Cardiac septum (tissue), 1 donor: ENCODE data around the gene HDLBP. TPM values are rescaled to one million over a fixed set of nuclear protein-coding genes. Genes with fewer than 3 reads are reported as not detected.

Experiments
- DNase-seq: peaks from one replicate; pipeline ENCODE4 v3.0.0-alpha.2; 2020; ENCODE audit warnings: low spot score
- intact Hi-C: fragments of 100-400 bp; cut with DNase I; formaldehyde crosslinking; loops from one replicate; pipeline ENCODE4 v1.14.0; 2022
- total RNA-seq: library from RNA; stranded (reverse); fragmentation: NEBNext Ultra II Directional; extraction: Animal tissue kit (Norgen Biotek cat#: 25700); gene quantifications from one replicate; pipeline ENCODE4 v1.2.1, GENCODE V29; 2021
- donor health status: DM: no; HTN: no; CAD: no.

HDLBP gene
- total RNA-seq, 1 donor from 2014 or later, result 356 TPM

GRCh38 chr2:241224851-241225438 lies 90.5 kb downstream of the HDLBP start:
- no peak for DNase-seq
- intact Hi-C loops, result no loop called here

- no peak for DNase-seq
- intact Hi-C loops, result no loop called here
These were observed 91.2 kb downstream of the HDLBP start for GRCh38 chr2:241224018-241224850.

GRCh38 chr2:241223211-241224017 lies 92.1 kb downstream of the HDLBP start:
- DNase-seq, result no peak
- intact Hi-C loops, result no loop called here

GRCh38 chr2:241219856-241220356 lies 95.6 kb downstream of the HDLBP start:
- no peak for DNase-seq
- intact Hi-C loops, result loop anchor here (5.0 kb wide), 2 partner anchors 63 to 118 kb away; partner anchors contain the start of gene MTERF4

GRCh38 chr2:241219030-241219382 lies 96.5 kb downstream of the HDLBP start:
- intact Hi-C loops, result loop anchor here (5.0 kb wide), 2 partner anchors 62 to 117 kb away; partner anchors contain the start of gene MTERF4

GRCh38 chr2:241218131-241219029 lies 97.1 kb downstream of the HDLBP start:
- no peak for DNase-seq
- intact Hi-C loops, result loop anchor here (5.0 kb wide), 2 partner anchors 61 to 116 kb away; partner anchors contain the start of gene MTERF4

More at GRCh38 chr2:241219030-241219382, 96.5 kb downstream of the HDLBP start:
- no peak for DNase-seq

- intact Hi-C loops, result loop anchor here (5.0 kb wide), 2 partner anchors 60 to 115 kb away; partner anchors contain the start of gene MTERF4
- peak; percentile 84 for DNase-seq
These were observed 98.0 kb downstream of the HDLBP start for GRCh38 chr2:241217320-241218031.

- no peak for DNase-seq
- intact Hi-C loops, result loop anchor here (5.0 kb wide), 2 partner anchors 59 to 114 kb away; partner anchors contain the start of gene MTERF4
These were observed 99.2 kb downstream of the HDLBP start for GRCh38 chr2:241216211-241216761.

GRCh38 chr2:241215421-241215820 lies 100.1 kb downstream of the HDLBP start:
- DNase-seq, result no peak
- intact Hi-C loops, result loop anchor here (5.0 kb wide), 2 partner anchors 58 to 113 kb away; partner anchors contain the start of gene MTERF4

- intact Hi-C loops, result loop anchor here (5.0 kb wide), 2 partner anchors 57 to 112 kb away; partner anchors contain the start of gene MTERF4
- DNase-seq, result no peak
These were observed 100.7 kb downstream of the HDLBP start for GRCh38 chr2:241214766-241215165.

GRCh38 chr2:241214209-241214608 lies 101.3 kb downstream of the HDLBP start:
- DNase-seq, result no peak

GRCh38 chr2:241213567-241213966 lies 101.9 kb downstream of the HDLBP start:
- no peak for DNase-seq
- intact Hi-C loops, result no loop called here

More at GRCh38 chr2:241214209-241214608, 101.3 kb downstream of the HDLBP start:
- intact Hi-C loops, result no loop called here

GRCh38 chr2:241213041-241213440 lies 102.4 kb downstream of the HDLBP start:
- intact Hi-C loops, result no loop called here
- no peak for DNase-seq

GRCh38 chr2:241211276-241211675 lies 104.2 kb downstream of the HDLBP start:
- DNase-seq, result no peak
- intact Hi-C loops, result no loop called here

- DNase-seq, result no peak
These were observed 106.2 kb downstream of the HDLBP start for GRCh38 chr2:241209271-241209670.

GRCh38 chr2:241208058-241208457 lies 107.4 kb downstream of the HDLBP start:
- no peak for DNase-seq
- intact Hi-C loops, result no loop called here

More at GRCh38 chr2:241209271-241209670, 106.2 kb downstream of the HDLBP start:
- intact Hi-C loops, result no loop called here

- DNase-seq, result no peak
- intact Hi-C loops, result no loop called here
These were observed 107.8 kb downstream of the HDLBP start for GRCh38 chr2:241207641-241208040.

GRCh38 chr2:241207151-241207550 lies 108.3 kb downstream of the HDLBP start:
- no peak for DNase-seq
- intact Hi-C loops, result no loop called here
